Measurements from ENCODE around the gene CCDC122. TPM values are rescaled to one million over a fixed set of nuclear protein-coding genes. Genes with fewer than 3 reads are reported as not detected.
A peak's percentile ranks its signal among the peaks of the same experiment; 100 is the strongest.

The CCDC122 gene
- total RNA-seq, 1 experiment from 2014 or later = 5.8 TPM

GRCh38 chr13:43805071-43805468 lies 74.5 kb downstream of the CCDC122 start:
- Histone ChIP-seq H4K20me1 (ENCODE audit: insufficient read depth) (no peaks in the 10 kb centered on the region), H3K27me3 (ENCODE audit: insufficient read depth, low read length) (no peaks in the 10 kb centered on the region), H3K79me2 (ENCODE audit: insufficient read depth, low read length) (no peaks in the 10 kb centered on the region), H3K36me3 (ENCODE audit: control insufficient read depth in 1 of 2, insufficient read depth in 2 of 2, low read length in 2 of 2) (no peaks in the 10 kb centered on the region), H3K4me2 (ENCODE audit: low read length) (peak overlapping the region; percentile 76), H3K9me2 (ENCODE audit: insufficient read depth) (no peaks in the 10 kb centered on the region), H3K27ac (ENCODE audit: low read depth, low read length) (peak overlapping the region; percentile 23; the same call in 1 of the 2 replicates), H3K4me1 (ENCODE audit: control insufficient read depth in 1 of 2, insufficient read depth in 2 of 2, low read length in 2 of 2) (peaks cover 6 to 19% of the 10 kb centered on the region in 2 experiments), H3K4me3 (replicated peaks in 1 of 2; ENCODE audit: low read depth in 1 of 2, low read length in 2 of 2) (peak overlapping the region; percentile 23 to 36), H2AFZ (ENCODE audit: low read depth, low read length, poor library complexity, severe bottlenecking) (peak overlapping the region; percentile 36), H3K9me3 (ENCODE audit: control insufficient read depth in 1 of 2, insufficient read depth in 1 of 2, low read depth in 1 of 2, low read length in 2 of 2) (no peaks in the 10 kb centered on the region), H3K9ac (ENCODE audit: low read length) (no peak overlapping the region)
- POLR2A ChIA-PET = interaction anchor here (0.6 to 1.3 kb wide), 3 partner anchors 13 to 815 kb away, joined by 3 to 4 read pairs (median 4); no protein-coding TSS in a partner anchor
- BruUV-seq (replicated peaks) = no TSS peak
- RAD21 ChIA-PET (ENCODE audit: low non-redundant PET in 1 of 2, low total read pairs in 2 of 2, uncharacterized antibody in 2 of 2, unreplicated experiment in 2 of 2) = interaction anchor here (1.2 kb wide), 2 partner anchors 720 to 721 kb away, joined by 4 to 5 read pairs; no protein-coding TSS in a partner anchor
- intact Hi-C loops (cut with micrococcal nuclease) = loop anchor here (2.0 to 10.0 kb wide), 2 partner anchors 720 to 1140 kb away; no protein-coding TSS in a partner anchor
- CTCF ChIA-PET = interaction anchor here (0.6 to 2.1 kb wide), 23 partner anchors 10 to 1471 kb away, joined by 3 to 24 read pairs (median 4); no protein-coding TSS in a partner anchor
- DNase-seq (ENCODE audit: low read depth, low spot score) = peak; percentile 81
- ATAC-seq = peak; percentile 92
- TF ChIP-seq CEBPB (IDR thresholded peaks at IDR 0.05; ENCODE audit: low read depth) = no peak
- TF ChIP-seq CBX3 (IDR thresholded peaks at IDR 0.05; ENCODE audit: low read depth) = 0 out of 2 replicates have a peak, but pooled peaks have one; percentile 36
- no peak for TF ChIP-seq MAX (IDR thresholded peaks at IDR 0.05)
- TF ChIP-seq EZH2 (IDR thresholded peaks at IDR 0.05) = no peak
- TF ChIP-seq SP1 (IDR thresholded peaks at IDR 0.05; ENCODE audit: low read depth) = 0 out of 2 replicates have a peak, but pooled peaks have one; percentile 28
- TF ChIP-seq ZNF274 (IDR thresholded peaks at IDR 0.05; ENCODE audit: low read depth, low read length) = no peak
- no peak for TF ChIP-seq EGR1 (IDR thresholded peaks at IDR 0.05; ENCODE audit: low read depth)
- TF ChIP-seq ATF3 (IDR thresholded peaks at IDR 0.05) = no peak
- 0 out of 2 replicates have a peak, but pooled peaks have one; percentile 3 for TF ChIP-seq RAD21 (IDR thresholded peaks at IDR 0.05; ENCODE audit: low read depth)
- no peak for TF ChIP-seq ELF1 (IDR thresholded peaks at IDR 0.05; ENCODE audit: borderline replicate concordance, low read depth)
- peak; percentile 54 for TF ChIP-seq JUND (IDR thresholded peaks at IDR 0.05)
- TF ChIP-seq EZH2phosphoT487 (IDR thresholded peaks at IDR 0.05; ENCODE audit: borderline replicate concordance) = no peak
- no peak for TF ChIP-seq SRF (IDR thresholded peaks at IDR 0.05; ENCODE audit: low read depth)
- TF ChIP-seq FOSL1 (IDR thresholded peaks at IDR 0.05; ENCODE audit: low read depth) = peak; percentile 63
- no peak for TF ChIP-seq YY1 (IDR thresholded peaks at IDR 0.05; ENCODE audit: extremely low read depth, insufficient replicate concordance, low read depth, low read length)
- no peak for TF ChIP-seq SIN3A (IDR thresholded peaks at IDR 0.05; ENCODE audit: low read depth)
- TF ChIP-seq ZBTB33 (IDR thresholded peaks at IDR 0.05; ENCODE audit: extremely low read depth, insufficient replicate concordance, low read length) = no peak
- TF ChIP-seq ZFX (IDR thresholded peaks at IDR 0.05) = no peak
- TF ChIP-seq POLR2AphosphoS5 (IDR thresholded peaks at IDR 0.05; ENCODE audit: low read depth, low read length) = peak; percentile 48; the same call in 1 of the 2 replicates
- no peak for TF ChIP-seq POLR2A (IDR thresholded peaks at IDR 0.05; ENCODE audit: borderline replicate concordance, extremely low read depth, insufficient read depth, insufficient read length)
- TF ChIP-seq REST (IDR thresholded peaks at IDR 0.05; ENCODE audit: low read depth) = no peak
- TF ChIP-seq TCF7L2 (IDR thresholded peaks at IDR 0.05; ENCODE audit: borderline replicate concordance, extremely low read depth, insufficient read depth, insufficient read length) = no peak

Data from HCT116 (cell line).